KG1 (cell line): ENCODE measurements around the gene IL12RB1.
"Not testable (repeated sequence)": the region's sequence is repeated elsewhere in the genome, so short reads cannot be mapped to it uniquely, and the experiment has no call there.

ENCODE experiments used
- DNase-seq: peaks from one replicate; lab custom pipeline; 2025; lab: John Stamatoyannopoulos, UW

The IL12RB1 gene

DNA sequence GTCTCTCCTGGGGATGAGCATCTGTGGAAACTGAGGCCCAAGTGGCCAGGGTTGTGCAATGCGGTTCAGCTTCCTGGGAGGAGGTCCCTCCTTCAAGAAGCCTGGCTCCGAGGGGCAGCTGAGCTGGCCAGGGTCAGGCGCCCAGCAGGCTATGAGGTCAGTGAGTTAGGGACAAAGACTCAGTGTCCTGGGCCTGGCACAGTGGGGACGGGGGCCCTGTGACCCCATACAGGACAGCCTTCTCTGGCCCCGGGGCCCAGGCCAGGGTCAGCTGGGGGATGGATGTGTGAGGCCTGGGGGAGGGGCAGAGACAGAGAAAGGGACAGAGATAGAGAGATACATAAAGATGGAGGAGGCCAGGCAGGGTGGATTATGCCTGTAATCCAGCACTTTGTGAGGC, 3.0 kb upstream of the IL12RB1 start:
- DNase-seq, result no peak

DNA sequence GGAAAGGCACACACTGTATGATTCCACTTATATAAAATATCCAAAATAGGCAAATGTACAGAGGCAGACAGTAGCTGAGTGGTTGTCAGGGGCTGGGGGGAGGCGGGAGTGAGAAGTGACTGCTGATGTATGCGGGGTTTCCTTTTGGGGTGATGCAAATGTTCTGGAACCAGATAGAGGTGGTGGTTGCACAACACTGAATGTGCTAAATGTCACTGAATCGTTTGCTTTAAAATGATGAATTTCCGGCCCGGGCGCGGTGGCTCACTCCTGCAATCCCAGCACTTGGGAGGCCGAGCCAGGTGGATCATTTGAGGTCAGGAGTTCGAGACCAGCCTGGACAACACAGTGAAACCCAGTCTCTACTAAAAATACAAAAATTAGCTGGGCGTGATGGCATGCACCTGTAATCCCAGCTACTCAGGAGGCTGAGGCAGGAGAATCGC, 2.4 kb upstream of the IL12RB1 start:
- not testable (repeated sequence) for DNase-seq

GRCh38 chr19:18085702-18086457, 854 bp downstream of the IL12RB1 start:
- DNase-seq, result no peak

DNA sequence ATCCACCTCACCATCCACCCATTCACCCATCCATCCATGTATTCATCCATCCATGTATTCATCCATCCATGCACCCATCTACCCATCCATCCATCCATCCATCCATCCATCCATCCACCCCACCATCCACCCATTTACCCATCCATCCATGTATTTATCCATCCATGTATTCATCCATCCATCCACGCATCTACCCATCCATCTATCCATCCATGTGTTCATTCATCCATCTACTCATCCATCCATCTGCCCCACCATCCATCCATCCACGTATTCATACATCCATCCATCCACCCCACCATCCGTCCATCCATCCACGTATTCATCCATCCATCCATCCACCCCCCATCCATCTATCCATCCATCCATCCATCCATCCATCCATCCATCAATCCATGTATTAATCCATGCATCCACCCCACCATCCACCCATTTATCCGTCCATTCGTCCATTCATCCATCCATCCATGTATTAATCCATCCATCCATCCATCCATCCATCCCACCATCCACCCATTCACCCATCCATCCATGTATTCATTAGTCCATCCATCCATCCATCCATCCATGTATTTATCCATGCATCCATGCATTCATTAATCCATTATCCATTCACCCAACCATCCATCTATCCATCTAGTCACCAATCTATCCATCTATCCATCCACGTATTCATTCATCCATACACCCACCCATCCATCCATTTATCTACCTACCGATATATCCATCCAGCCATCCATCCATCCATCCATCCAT, 2.6 kb downstream of the IL12RB1 start:
- DNase-seq, result no peak

DNA sequence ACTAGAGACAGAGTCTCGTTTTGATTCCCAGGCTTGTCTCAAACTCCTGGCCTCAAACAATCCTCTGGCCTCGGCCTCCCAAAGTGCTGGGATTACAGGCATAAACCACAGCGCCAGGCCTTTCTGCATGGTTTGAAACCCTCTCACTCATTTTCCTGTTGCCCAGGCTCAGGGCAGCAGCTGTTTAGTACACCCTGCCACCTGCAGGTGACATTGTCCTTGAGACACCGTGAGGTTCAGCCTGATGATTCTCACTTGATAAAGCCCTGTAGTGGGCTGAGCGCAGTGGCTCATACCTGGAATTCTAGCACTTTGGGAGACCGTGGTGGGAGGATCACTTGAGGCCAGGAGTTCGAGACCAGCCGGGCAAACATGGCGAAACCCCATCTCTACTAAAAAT, 12.5 kb downstream of the IL12RB1 start:
- DNase-seq, result no peak

DNA sequence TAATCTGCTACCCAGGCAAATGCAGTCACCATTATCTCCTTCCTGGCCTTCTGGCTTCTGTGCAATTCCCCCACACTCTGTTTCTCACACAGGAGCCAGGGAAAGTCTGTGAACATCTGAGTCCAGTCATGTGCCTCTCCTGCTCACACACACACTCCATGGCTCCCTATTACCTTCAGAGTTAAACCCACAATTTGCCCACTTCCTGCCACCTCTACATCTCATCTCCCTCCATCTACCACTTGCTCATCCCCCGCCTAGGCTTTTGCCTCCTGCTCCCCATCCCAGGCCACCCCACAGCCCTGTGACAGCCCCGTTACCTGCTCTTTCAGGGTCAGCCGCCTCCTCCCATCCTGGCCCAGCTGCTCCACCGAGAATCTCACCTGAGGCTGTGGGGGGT, 13.5 kb downstream of the IL12RB1 start:
- no peak for DNase-seq

DNA sequence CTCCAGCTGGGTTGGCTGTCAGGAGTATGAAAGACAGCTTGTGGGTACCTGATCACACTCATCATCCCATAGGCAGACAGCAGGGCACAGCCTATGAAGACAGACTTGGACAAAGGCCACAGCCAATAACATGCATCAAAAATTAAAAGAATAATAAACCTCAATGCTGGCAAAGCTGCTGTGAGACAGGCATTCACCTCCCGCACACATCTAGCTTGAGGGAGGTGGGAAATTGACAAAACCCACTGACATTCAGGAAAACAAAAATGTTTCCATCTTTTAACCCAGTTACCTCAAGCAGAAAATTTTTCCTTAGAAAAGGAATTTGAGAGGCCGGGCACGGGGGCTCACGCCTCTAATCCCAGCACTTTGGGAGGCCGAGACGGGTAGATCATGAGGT, 14.4 kb downstream of the IL12RB1 start:
- no peak for DNase-seq

GRCh38 chr19:18070181-18070580, 16.6 kb downstream of the IL12RB1 start:
- no peak for DNase-seq

DNA sequence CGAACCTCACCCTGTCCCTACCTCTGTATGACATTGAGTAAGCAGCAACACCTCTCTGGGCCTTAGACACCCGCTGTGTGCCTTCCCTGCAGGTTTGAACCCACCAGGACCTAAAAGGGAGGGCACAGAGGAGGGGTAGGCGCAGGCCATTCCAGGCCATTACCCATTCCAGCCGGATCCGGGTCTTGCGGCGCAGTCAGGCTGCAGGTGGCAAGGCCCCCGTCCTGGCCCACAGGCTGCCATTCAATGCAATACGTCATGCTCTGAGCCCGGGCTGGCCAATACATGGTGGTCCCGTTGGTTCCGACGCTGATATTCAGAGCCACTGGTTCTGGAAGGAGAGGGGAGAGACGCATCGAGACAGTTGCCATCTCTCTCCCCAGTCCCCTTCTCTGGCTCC, 17.4 kb downstream of the IL12RB1 start:
- DNase-seq, result no peak

DNA sequence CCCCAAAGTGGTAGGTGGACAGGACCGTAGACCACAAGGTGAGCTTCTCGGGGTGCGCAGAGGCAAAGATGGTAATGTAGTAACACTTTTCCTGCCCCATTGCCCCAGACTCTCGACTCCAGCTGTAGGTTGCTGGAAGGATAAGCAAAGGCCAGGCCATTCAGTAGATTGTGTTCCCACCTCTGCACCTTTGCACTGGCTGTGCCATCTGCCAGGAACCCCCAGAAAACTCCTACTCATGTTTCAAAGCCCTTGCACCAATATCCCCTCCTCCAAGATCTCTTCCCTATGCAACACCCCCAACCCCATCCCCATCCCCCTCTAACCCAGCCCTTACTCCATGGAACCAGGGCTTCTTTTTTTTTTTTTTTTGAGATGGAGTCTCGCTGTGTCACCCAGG, 18.3 kb downstream of the IL12RB1 start:
- DNase-seq, result no peak

- no peak for DNase-seq
These were observed 21.6 kb downstream of the IL12RB1 start for GRCh38 chr19:18065173-18065495.

- DNase-seq, result no peak
These were observed 23.3 kb downstream of the IL12RB1 start for GRCh38 chr19:18063463-18063862.

- DNase-seq, result no peak
These were observed 24.7 kb downstream of the IL12RB1 start for GRCh38 chr19:18062028-18062427.

DNA sequence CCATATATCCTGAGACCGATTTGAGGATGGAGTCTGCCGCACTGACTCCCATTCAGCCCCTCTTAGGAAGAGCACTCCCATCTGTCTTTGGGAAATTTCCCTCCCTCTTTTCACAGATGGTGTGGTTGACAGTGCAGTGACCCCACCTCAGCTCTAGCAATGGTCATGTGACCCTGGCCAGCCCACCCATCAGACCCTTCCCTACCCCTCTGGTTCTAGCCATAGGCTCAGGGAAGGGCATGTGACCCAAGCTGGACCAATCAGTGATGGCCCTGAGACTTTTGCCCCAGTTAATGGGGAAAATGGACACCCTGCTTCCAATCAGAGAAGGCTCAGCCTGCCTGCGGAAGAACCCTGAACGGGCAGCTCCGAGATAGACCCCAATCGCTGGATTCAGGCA, 26.3 kb downstream of the IL12RB1 start:
- DNase-seq, result no peak

DNA sequence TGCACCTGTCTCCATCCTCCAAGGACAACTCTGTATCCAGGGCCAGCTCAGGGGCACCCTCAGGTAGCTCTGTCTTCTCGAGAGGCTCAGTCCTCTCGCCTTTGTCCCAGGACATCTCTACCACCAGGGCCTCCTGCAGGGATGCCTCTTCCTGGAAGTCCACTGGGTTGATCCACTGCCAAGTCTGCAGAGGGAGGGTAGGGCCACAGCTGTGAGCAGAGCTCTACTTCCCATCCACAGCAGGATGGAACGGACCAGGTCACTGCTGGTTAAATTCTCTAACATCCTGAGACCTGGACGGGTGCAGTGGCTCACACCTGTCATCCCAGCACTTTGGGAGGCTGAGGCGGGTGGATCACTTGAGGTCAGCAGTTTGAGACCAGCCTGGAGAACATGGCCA, 26.8 kb downstream of the IL12RB1 start:
- no peak for DNase-seq

GRCh38 chr19:18059297-18059696, 27.4 kb downstream of the IL12RB1 start:
- no peak for DNase-seq

DNA sequence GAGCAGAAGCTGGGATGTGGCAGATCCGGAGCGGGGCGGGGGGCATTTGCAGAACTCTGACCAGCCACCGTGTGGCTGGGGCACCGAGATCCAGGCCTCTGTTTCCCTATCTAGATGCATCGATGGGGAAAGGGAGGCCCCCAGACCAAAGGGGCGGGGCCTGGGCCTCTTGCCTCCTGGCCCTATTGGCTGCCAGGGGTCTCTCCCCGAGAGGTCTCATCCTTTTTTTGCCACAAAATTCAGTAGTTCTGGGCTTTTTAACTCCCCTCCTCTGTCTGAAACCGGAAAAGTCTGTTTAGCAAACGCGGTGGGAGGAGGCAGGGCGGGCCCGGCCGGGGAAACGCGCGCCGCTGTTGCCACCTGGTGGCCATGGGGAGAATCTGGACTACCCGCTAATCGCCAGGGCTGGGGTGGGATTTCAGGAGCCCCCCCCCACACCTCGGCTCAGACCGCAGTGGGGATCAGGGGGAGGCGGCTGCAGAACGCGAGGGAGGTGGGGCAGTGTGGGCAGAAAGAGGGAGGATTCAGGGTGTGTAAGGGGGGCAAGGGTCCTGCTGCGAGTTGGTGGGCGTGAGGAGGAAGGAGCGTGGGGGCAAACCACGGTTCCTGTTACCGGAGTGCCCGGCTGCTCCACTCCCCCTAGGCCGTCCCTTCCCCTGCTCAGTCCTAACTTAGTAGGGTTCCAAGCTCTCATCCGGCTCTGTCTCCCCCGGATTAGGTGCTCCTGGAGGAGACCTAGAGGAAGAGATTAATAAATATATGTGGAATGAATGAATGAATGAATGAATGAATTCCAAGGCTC, 28.3 kb downstream of the IL12RB1 start:
- peak; percentile 72 for DNase-seq

GRCh38 chr19:18057557-18057956, 29.2 kb downstream of the IL12RB1 start:
- DNase-seq, result no peak

GRCh38 chr19:18055967-18056366, 30.8 kb downstream of the IL12RB1 start:
- DNase-seq, result no peak

DNA sequence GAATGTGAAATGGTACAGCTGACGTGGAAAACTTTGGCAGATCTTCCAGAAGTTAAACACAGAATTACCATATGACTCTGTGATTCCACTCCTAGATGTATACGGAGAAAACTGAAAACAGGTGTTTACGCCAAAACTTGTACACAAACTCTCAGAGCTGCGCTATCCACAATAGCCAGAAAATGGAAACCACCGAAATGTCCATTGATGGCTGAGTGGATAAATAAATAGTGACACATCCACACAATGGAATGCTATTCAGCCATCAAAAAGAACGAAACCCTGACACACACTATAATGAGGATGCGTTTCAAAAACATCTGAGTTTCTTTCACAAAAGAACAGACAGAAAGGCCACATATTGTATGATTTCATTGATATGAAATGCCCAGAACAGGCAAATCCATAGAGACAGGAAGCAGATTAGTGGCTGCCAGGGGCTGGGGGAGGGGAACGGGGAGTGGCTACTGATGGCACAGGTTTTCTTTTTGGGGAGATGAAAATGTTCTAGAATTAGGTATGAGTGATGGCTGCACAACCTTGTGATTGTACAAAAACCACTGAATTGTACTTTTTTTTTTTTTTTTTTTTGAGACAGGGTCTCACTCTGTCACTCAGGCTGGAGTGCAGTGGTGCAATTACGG, 33.0 kb downstream of the IL12RB1 start:
- DNase-seq, result no peak

DNA sequence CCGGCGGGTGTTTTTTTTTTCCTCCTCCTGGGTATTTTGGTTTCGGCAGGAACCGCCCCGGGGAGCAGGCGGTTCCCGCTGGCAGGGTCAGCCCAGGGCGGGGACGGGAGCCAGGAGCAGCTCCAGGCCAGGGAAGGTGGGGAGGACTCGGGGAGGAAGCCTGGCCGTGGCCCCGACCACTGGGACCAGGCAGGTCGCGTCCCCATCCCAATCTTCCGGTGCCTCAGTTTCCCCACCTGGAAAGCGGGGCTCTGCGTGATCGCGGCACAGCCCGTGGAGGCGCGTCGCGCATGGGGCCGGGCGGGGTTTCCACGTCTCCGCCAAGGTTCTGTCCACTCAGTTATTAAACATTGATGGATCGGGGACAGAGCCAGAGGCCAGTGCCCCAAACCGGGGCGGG, 34.8 kb downstream of the IL12RB1 start:
- DNase-seq, result no peak

DNA sequence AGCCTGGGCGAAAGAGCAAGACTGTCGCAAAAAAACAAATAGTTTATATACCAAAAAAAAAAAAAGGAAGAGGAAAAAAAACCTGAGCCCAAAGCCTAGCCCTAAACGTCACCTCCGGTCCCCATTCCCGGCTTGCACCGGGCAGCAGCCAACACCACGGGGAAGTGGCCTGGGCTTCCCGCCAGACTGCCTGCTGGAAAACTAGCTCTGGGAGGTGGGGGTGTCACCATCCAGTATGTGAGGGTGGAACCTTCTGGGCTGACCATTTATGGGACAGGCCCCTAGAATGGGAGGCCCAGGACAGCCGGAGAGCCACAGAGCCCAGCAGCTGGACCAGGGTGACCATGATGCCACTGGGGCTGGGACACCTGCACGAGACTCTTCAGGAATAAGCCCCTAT, 37.3 kb downstream of the IL12RB1 start:
- no peak for DNase-seq
